ENCODE results near the gene SYNE3.

SYNE3 gene

DNA sequence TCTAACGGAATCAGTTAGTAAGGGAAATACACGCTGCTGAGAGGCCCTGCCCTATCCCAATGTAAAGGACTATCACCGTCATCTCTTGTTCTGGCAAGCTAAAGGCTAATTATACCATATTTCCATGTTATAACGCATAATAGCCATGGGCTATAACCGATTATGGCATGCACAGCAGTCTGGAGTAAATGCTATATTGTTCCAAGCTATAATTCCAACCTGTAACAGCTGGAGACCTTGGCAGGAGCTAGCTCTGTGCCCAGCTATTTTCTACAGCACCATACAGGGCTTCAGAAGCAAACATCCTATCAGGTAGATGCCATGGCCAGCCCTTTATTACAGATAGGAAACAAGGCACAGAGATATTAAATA, 26.3 kb downstream of the SYNE3 start:
- Histone ChIP-seq H3K4me3 (ENCODE audit: low read length) (no peak overlapping the region), H3K9me3 (ENCODE audit: insufficient read depth, low read depth, low read length) (no peaks in the 10 kb centered on the region), H3K36me3 (ENCODE audit: insufficient read depth, low read depth, low read length) (no peaks in the 10 kb centered on the region), H3K4me1 (ENCODE audit: insufficient read depth, low read length) (peaks cover 2% of the 10 kb centered on the region; the same call in 1 of the 2 replicates), H3K27me3 (ENCODE audit: insufficient read depth, low read length) (no peaks in the 10 kb centered on the region), H3K9ac (ENCODE audit: low read depth, low read length) (no peak overlapping the region), H3K27ac (ENCODE audit: low read length) (no peak overlapping the region)

DNA sequence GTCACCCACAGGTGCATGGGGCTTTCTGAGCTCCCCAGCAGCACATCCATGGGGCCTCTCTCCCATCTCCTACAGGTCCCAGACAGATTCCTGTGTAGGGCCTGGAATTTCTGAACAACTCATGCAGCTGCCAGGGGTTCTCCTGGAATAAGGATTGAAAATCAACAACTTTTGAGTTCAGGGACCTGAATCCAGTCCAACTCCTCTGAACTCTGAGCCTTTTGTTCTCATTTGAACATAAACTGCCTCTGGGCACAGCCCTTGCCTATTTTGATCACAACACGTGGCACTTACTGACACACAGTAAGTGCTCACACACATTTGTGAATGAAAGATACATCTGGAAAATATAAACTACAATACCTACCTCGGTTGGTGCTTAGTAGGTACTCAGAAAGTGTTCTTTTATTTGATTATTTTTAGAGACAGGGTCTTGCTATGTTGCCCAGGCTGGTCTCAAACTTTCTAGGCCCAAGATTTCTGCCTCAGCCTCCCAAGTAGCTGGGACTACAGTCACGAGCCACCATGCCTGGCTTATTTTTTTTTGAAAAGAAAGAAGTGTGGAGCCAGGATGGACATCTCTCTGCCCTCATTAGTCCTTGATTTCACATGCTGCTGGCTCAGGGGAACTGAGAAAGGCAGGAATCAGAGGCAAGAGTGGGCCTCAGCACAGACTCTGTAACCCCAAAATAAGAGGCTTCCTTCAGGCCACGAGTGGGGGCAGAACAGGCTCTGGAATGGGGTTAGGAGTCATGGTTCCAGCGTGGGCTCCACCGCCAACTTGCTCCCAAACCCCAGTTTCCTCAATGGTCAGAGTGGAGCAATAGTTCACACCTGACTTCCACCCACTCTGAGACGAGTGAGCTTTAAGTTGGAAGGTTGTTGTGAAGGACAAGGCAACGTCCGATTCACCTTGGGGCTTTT, 27.0 kb downstream of the SYNE3 start:
- no peaks in the 10 kb centered on the region for H3K9me3 ChIP-seq (ENCODE audit: insufficient read depth, low read depth, low read length)
- H3K4me3 ChIP-seq (ENCODE audit: low read length): no peak overlapping the region
- H3K27ac ChIP-seq (ENCODE audit: low read length): no peak overlapping the region
- H3K4me1 ChIP-seq (ENCODE audit: insufficient read depth, low read length): peaks cover 8% of the 10 kb centered on the region; the same call in 1 of the 2 replicates
- H3K9ac ChIP-seq (ENCODE audit: low read depth, low read length): no peak overlapping the region
- no peaks in the 10 kb centered on the region for H3K27me3 ChIP-seq (ENCODE audit: insufficient read depth, low read length)
- H3K36me3 ChIP-seq (ENCODE audit: insufficient read depth, low read depth, low read length): no peaks in the 10 kb centered on the region

DNA sequence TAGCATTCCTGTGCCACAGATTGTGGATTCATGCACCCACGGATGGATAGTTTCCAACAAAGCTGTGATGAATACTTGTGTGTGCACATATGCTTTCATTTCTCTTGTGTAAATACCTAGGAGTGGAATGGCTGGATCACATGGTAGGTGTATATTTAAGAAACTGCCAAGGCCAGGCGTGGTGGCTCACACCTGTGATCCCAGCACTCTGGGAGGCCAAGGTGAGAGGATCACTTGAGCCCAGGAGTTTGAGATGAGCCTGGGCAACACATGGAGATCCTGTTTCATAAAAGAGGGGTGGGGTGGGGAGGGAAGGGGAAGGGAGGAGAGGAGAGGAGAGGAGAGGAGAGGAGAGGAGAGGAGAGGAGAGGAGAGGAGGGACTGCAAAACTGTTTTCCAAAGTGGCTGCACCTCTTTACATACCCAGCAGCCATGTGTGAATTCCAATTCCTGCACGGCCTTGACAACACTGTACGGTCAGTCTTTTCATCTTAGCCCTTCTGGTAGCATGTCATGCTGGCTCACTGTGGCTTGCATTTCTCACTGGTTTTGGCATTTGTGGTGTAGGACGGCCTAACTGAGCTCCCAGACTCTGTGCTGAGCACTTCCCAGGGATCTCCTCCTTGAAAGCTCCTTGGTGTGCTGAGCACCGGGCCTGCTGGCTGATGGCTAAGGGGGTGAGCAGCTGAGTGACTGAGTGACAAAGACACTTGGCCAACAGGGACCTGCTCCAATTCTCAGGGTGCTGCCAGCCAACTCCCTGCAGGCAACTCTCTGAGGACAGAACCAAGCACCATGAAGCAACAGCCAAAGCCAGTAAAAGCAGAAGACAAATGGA, 27.9 kb downstream of the SYNE3 start:
- Histone ChIP-seq H3K36me3 (ENCODE audit: insufficient read depth, low read depth, low read length) (no peaks in the 10 kb centered on the region), H3K4me3 (ENCODE audit: low read length) (no peak overlapping the region), H3K27me3 (ENCODE audit: insufficient read depth, low read length) (no peaks in the 10 kb centered on the region), H3K27ac (ENCODE audit: low read length) (no peak overlapping the region), H3K9me3 (ENCODE audit: insufficient read depth, low read depth, low read length) (no peaks in the 10 kb centered on the region), H3K9ac (ENCODE audit: low read depth, low read length) (no peak overlapping the region), H3K4me1 (ENCODE audit: insufficient read depth, low read length) (peaks cover 8% of the 10 kb centered on the region; the same call in 1 of the 2 replicates)

DNA sequence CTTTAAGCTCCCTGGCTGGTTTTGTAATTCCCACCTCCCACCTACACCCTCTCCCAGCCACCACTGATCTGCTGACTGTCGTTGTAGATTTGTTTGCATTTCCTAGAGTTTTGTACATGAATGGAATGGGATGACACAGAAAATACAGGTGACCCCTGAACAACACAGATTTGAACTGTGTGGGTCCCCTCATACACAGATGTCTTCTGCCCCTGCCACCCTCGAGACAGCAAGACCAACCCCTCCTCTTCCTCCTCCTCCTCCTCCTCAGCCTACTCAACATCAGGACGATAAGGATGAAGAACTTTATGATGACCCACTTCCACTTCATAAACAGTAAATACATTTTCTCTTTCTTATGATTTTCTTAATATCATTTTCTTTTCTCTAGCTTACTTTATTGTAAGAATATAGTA, 28.8 kb downstream of the SYNE3 start:
- Histone ChIP-seq H3K9ac (ENCODE audit: low read depth, low read length) (no peak overlapping the region), H3K4me3 (ENCODE audit: low read length) (no peak overlapping the region), H3K9me3 (ENCODE audit: insufficient read depth, low read depth, low read length) (no peaks in the 10 kb centered on the region), H3K27me3 (ENCODE audit: insufficient read depth, low read length) (no peaks in the 10 kb centered on the region), H3K36me3 (ENCODE audit: insufficient read depth, low read depth, low read length) (no peaks in the 10 kb centered on the region), H3K4me1 (ENCODE audit: insufficient read depth, low read length) (peaks cover 8% of the 10 kb centered on the region; the same call in 1 of the 2 replicates), H3K27ac (ENCODE audit: low read length) (no peak overlapping the region)

DNA sequence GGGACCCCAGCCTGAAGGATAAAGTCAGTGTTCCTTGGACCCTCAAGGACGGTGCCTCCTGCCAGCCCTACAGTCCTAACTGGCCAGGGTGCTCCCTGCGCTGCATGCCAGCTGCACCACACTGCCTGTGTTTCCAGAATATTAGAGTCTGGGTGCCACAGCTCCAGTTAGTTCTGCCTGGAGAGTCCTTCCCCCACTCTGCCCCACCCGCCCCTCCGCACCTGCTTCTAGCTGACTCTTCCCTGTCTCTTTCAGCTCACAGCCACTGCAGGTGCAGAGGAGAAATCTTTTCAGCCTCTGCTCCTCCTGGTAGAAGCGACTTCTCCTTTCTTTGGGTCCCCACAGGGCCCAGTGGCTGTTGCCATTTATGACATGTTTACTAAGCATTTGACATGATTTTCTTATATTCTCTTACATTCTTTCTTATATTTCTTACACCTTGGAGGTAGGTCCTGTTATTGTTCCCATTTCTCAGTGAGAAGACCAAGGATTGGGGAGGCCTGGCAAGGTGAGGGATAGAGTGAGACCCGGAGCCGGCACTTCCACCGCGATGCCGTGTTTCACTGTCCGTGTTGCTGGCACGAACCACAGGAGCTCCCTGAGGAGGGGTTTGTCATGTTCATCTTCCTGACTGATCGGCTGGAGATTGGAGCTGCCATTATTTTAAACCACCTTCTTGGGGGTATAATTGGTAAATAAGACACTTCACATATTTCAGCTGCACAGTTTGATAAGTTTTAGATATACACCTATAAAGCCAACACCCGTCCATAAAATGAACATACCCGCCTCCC, 29.4 kb downstream of the SYNE3 start:
- Histone ChIP-seq H3K9me3 (ENCODE audit: insufficient read depth, low read depth, low read length) (no peaks in the 10 kb centered on the region), H3K4me3 (ENCODE audit: low read length) (no peak overlapping the region), H3K9ac (ENCODE audit: low read depth, low read length) (no peak overlapping the region), H3K27me3 (ENCODE audit: insufficient read depth, low read length) (no peaks in the 10 kb centered on the region), H3K27ac (ENCODE audit: low read length) (no peak overlapping the region), H3K4me1 (ENCODE audit: insufficient read depth, low read length) (peaks cover 8% of the 10 kb centered on the region; the same call in 1 of the 2 replicates), H3K36me3 (ENCODE audit: insufficient read depth, low read depth, low read length) (no peaks in the 10 kb centered on the region)

DNA sequence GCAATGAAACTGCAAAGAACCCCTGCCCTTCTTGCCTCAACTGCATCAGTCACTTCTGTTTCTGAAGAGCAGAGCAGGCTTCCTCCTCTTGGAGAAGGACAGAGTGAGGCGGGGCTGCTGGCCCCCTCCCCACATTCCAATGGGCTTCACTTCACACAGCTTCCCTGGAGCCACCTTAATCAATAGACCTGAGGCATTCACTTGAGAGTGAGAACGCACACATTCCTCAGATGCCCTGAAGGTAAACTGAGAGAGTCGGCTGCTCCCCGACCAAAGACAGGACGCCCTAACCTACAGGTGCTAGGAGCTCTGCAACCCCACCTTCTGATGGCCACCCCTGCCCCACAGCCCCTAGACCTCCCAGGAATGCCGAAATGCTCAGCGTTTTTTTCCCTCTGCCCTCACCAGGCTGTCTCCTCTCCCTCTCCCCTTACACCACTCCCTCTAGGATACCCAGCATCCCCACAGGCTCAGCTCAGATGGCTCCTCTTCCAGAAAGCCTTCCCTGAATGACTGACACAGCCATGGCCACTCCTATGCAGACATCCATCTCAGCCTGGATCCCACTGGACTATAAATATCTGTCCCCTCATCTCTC, 31.1 kb downstream of the SYNE3 start:
- H3K9ac ChIP-seq (ENCODE audit: low read depth, low read length): no peak overlapping the region

DNA sequence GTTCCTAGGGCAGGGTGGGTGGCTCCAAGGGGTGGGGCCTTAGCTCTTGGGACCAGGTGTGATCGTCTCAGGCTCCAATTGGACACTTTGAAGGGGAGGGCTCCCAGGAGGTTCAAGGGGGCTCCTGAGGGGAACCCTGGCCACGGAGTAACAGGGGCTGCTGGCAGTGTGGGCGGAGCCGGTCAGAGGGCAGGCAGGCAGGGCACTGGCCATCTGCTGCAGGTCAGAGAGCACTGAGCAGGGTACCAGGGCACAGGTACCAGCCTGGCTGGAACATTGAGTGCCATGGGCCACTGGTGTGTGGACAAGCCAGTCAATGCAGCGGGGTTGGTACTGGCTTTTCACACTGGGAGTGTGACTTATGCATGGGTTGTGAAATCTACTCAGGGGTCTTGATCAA, 32.2 kb downstream of the SYNE3 start:
- Histone ChIP-seq H3K9ac (ENCODE audit: low read depth, low read length) (no peak overlapping the region), H3K27me3 (ENCODE audit: insufficient read depth, low read length) (no peaks in the 10 kb centered on the region), H3K36me3 (ENCODE audit: insufficient read depth, low read depth, low read length) (no peaks in the 10 kb centered on the region), H3K27ac (ENCODE audit: low read length) (no peak overlapping the region), H3K4me1 (ENCODE audit: insufficient read depth, low read length) (peaks cover 8% of the 10 kb centered on the region; the same call in 1 of the 2 replicates), H3K4me3 (ENCODE audit: low read length) (no peak overlapping the region), H3K9me3 (ENCODE audit: insufficient read depth, low read depth, low read length) (no peaks in the 10 kb centered on the region)

More for the DNA sequence above, 31.1 kb downstream of the SYNE3 start:
- H3K4me1 ChIP-seq (ENCODE audit: insufficient read depth, low read length): peaks cover 8% of the 10 kb centered on the region; the same call in 1 of the 2 replicates
- H3K36me3 ChIP-seq (ENCODE audit: insufficient read depth, low read depth, low read length): no peaks in the 10 kb centered on the region
- no peaks in the 10 kb centered on the region for H3K9me3 ChIP-seq (ENCODE audit: insufficient read depth, low read depth, low read length)
- H3K4me3 ChIP-seq (ENCODE audit: low read length): no peak overlapping the region
- no peaks in the 10 kb centered on the region for H3K27me3 ChIP-seq (ENCODE audit: insufficient read depth, low read length)
- H3K27ac ChIP-seq (ENCODE audit: low read length): no peak overlapping the region

DNA sequence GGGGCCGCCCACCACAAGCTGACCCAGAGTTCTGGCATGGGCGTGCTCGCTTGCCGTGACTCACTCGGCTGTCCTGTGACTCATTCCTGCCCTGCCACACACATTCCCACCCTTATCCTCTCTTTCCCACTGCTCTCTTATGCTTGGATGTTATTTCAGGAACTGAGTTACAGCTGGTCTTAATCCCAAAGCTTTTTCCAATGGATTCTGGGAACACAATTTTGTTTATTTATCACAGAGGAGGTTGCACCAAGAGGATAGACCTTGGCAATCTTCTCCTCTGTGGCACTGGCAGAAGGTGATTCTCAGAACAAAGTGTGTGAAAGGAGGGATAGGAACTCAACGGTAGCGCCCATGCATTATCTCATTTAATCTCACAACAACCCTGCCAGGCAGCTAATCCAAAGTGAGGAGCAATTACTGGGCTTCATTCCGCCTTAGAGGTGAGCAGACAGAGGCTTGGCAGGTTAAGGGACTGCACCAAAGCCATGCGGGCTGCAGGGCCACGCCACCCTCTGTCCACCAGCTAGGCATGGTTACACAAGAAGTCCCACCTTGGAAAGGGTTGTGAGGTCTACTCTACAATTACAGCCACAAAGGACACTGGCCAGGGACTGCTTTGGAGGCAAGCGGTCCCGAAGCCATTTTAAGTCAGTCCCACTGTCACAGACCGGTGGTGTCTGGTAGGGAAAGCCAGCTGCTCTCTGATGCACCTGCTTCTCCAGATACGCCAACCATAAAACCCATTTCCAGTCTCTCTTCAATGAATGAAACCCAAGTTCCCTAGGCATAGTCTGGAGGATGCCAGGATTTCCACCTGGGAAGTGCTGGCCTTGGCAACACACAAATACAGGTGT, 32.9 kb downstream of the SYNE3 start:
- Histone ChIP-seq H3K9ac (ENCODE audit: low read depth, low read length) (no peak overlapping the region), H3K4me3 (ENCODE audit: low read length) (no peak overlapping the region), H3K9me3 (ENCODE audit: insufficient read depth, low read depth, low read length) (no peaks in the 10 kb centered on the region), H3K36me3 (ENCODE audit: insufficient read depth, low read depth, low read length) (no peaks in the 10 kb centered on the region), H3K27ac (ENCODE audit: low read length) (no peak overlapping the region), H3K4me1 (ENCODE audit: insufficient read depth, low read length) (peaks cover 8% of the 10 kb centered on the region; the same call in 1 of the 2 replicates), H3K27me3 (ENCODE audit: insufficient read depth, low read length) (no peaks in the 10 kb centered on the region)

DNA sequence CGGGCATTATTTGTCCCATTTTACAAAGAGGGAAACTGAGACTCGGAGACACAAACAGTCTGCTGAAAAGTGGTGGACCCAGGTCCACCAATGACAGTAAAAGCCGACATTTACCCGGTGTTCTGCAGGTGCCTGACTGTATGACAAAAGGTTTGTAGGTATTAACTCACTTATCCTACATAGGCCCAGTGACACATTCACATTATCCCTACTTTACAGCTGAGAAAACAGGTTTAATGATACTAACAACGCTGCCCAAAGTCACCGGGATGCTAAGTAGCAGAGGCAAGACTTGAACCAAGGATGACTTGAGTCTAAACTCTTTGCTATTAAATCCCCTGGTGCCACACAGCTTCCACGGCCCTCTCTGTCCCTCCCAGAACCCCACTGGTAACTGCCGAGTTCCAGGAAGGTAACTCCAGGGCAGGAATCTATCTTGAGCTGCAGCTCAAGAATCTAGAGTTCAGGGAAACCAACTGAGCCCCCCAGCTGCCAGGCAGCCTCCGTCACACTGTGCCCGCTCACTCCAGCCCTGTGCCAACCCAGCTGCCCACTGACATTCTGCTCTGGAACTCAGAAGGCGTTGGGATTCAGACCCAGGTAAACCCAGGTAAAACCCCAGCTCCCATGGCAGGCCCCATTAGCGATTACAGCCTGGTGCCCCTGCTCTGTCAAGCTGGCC, 33.7 kb downstream of the SYNE3 start:
- no peaks in the 10 kb centered on the region for H3K27me3 ChIP-seq (ENCODE audit: insufficient read depth, low read length)
- H3K27ac ChIP-seq (ENCODE audit: low read length): no peak overlapping the region
- no peaks in the 10 kb centered on the region for H3K36me3 ChIP-seq (ENCODE audit: insufficient read depth, low read depth, low read length)
- no peak overlapping the region for H3K4me3 ChIP-seq (ENCODE audit: low read length)
- H3K9me3 ChIP-seq (ENCODE audit: insufficient read depth, low read depth, low read length): no peaks in the 10 kb centered on the region
- H3K4me1 ChIP-seq (ENCODE audit: insufficient read depth, low read length): peaks cover 8% of the 10 kb centered on the region; the same call in 1 of the 2 replicates
- no peak overlapping the region for H3K9ac ChIP-seq (ENCODE audit: low read depth, low read length)
